ENCODE measurements around the gene MTMR12. TPM values are rescaled to one million over a fixed set of nuclear protein-coding genes. Genes with fewer than 3 reads are reported as not detected.
"Not testable (repeated sequence)": the region's sequence is repeated elsewhere in the genome, so short reads cannot be mapped to it uniquely, and the experiment has no call there.

Gene MTMR12
- total and polyA plus RNA-seq, 4 donors, result 16.2 to 19.9 (median 18.1) TPM

GRCh38 chr5:32290501-32290900 lies 22.2 kb downstream of the MTMR12 start:
- 97% methylated on average over 3 of the region's 3 CpGs for WGBS (ENCODE audit: insufficient coverage)
- H3K36me3 ChIP-seq (ENCODE audit: control insufficient read depth, insufficient read depth, low read length); H3K9me3 ChIP-seq (ENCODE audit: control insufficient read depth, insufficient read depth, low read length); DNase-seq (ENCODE audit: low read depth in 4 of 6, low spot score in 6 of 6); H3K27me3 ChIP-seq (ENCODE audit: control insufficient read depth, insufficient read depth, low read length); H3K27ac ChIP-seq (ENCODE audit: low read depth, low read length); H3K4me1 ChIP-seq (ENCODE audit: control insufficient read depth, insufficient read depth, low read length); H3K4me3 ChIP-seq (ENCODE audit: low read depth, low read length): not testable (repeated sequence)

- H3K27ac ChIP-seq (ENCODE audit: low read depth, low read length); H3K9me3 ChIP-seq (ENCODE audit: control insufficient read depth, insufficient read depth, low read length); H3K4me1 ChIP-seq (ENCODE audit: control insufficient read depth, insufficient read depth, low read length); H3K27me3 ChIP-seq (ENCODE audit: control insufficient read depth, insufficient read depth, low read length); H3K36me3 ChIP-seq (ENCODE audit: control insufficient read depth, insufficient read depth, low read length); H3K4me3 ChIP-seq (ENCODE audit: low read depth, low read length); DNase-seq (ENCODE audit: low read depth in 4 of 6, low spot score in 6 of 6): not testable (repeated sequence)
- WGBS (ENCODE audit: insufficient coverage), result no CpG with 5 or more reads among the region's 1 CpG
Measured at GRCh38 chr5:32289986-32290385, 22.8 kb downstream of the MTMR12 start.

- not testable (repeated sequence) for DNase-seq (ENCODE audit: low read depth in 4 of 6, low spot score in 6 of 6)
Measured at GRCh38 chr5:32288135-32288534, 24.6 kb downstream of the MTMR12 start.

GRCh38 chr5:32287525-32287924 lies 25.2 kb downstream of the MTMR12 start:
- H3K36me3 ChIP-seq (ENCODE audit: control insufficient read depth, insufficient read depth, low read length); H3K4me3 ChIP-seq (ENCODE audit: low read depth, low read length); H3K27me3 ChIP-seq (ENCODE audit: control insufficient read depth, insufficient read depth, low read length); DNase-seq (ENCODE audit: low read depth in 4 of 6, low spot score in 6 of 6); H3K27ac ChIP-seq (ENCODE audit: low read depth, low read length); H3K9me3 ChIP-seq (ENCODE audit: control insufficient read depth, insufficient read depth, low read length); H3K4me1 ChIP-seq (ENCODE audit: control insufficient read depth, insufficient read depth, low read length): not testable (repeated sequence)
- WGBS (ENCODE audit: insufficient coverage), result 93% methylated on average over 2 of the region's 3 CpGs

More at GRCh38 chr5:32288135-32288534, 24.6 kb downstream of the MTMR12 start:
- H3K36me3 ChIP-seq (ENCODE audit: control insufficient read depth, insufficient read depth, low read length); H3K9me3 ChIP-seq (ENCODE audit: control insufficient read depth, insufficient read depth, low read length); H3K27me3 ChIP-seq (ENCODE audit: control insufficient read depth, insufficient read depth, low read length); H3K27ac ChIP-seq (ENCODE audit: low read depth, low read length); H3K4me1 ChIP-seq (ENCODE audit: control insufficient read depth, insufficient read depth, low read length); H3K4me3 ChIP-seq (ENCODE audit: low read depth, low read length): not testable (repeated sequence)
- WGBS (ENCODE audit: insufficient coverage), result no CpG with 5 or more reads among the region's 3 CpGs

GRCh38 chr5:32285510-32286138 lies 27.1 kb downstream of the MTMR12 start:
- Histone ChIP-seq H3K4me3 (ENCODE audit: low read depth, low read length) (no peak overlapping the region), H3K27ac (ENCODE audit: low read depth, low read length) (no peak overlapping the region), H3K27me3 (ENCODE audit: control insufficient read depth, insufficient read depth, low read length) (no peaks in the 10 kb centered on the region), H3K4me1 (ENCODE audit: control insufficient read depth, insufficient read depth, low read length) (no peaks in the 10 kb centered on the region), H3K9me3 (ENCODE audit: control insufficient read depth, insufficient read depth, low read length) (peaks cover 1% of the 10 kb centered on the region), H3K36me3 (ENCODE audit: control insufficient read depth, insufficient read depth, low read length) (no peaks in the 10 kb centered on the region)
- no peak for DNase-seq (ENCODE audit: low read depth in 4 of 6, low spot score in 6 of 6)
- whole genome bisulfite sequencing (ENCODE audit: insufficient coverage), result 92% methylated on average over 3 of the region's 5 CpGs

- no peaks in the 10 kb centered on the region for H3K4me1 ChIP-seq (ENCODE audit: control insufficient read depth, insufficient read depth, low read length)
- no peak for DNase-seq (ENCODE audit: low read depth in 4 of 6, low spot score in 6 of 6)
- no peak overlapping the region for H3K27ac ChIP-seq (ENCODE audit: low read depth, low read length)
- H3K36me3 ChIP-seq (ENCODE audit: control insufficient read depth, insufficient read depth, low read length), result no peaks in the 10 kb centered on the region
- no peaks in the 10 kb centered on the region for H3K9me3 ChIP-seq (ENCODE audit: control insufficient read depth, insufficient read depth, low read length)
- no peaks in the 10 kb centered on the region for H3K27me3 ChIP-seq (ENCODE audit: control insufficient read depth, insufficient read depth, low read length)
- no peak overlapping the region for H3K4me3 ChIP-seq (ENCODE audit: low read depth, low read length)
- whole genome bisulfite sequencing (ENCODE audit: insufficient coverage), result 93% methylated on average over 7 of the region's 9 CpGs
Measured at GRCh38 chr5:32283539-32284377, 29.0 kb downstream of the MTMR12 start.

GRCh38 chr5:32283061-32283460 lies 29.7 kb downstream of the MTMR12 start:
- no peak overlapping the region for H3K4me3 ChIP-seq (ENCODE audit: low read depth, low read length)
- WGBS (ENCODE audit: insufficient coverage), result 40% methylated on average over 1 of the region's 1 CpG
- no peak overlapping the region for H3K27ac ChIP-seq (ENCODE audit: low read depth, low read length)

GRCh38 chr5:32282633-32283032 lies 30.1 kb downstream of the MTMR12 start:
- H3K4me3 ChIP-seq (ENCODE audit: low read depth, low read length), result no peak overlapping the region
- H3K9me3 ChIP-seq (ENCODE audit: control insufficient read depth, insufficient read depth, low read length), result no peaks in the 10 kb centered on the region
- no peak overlapping the region for H3K27ac ChIP-seq (ENCODE audit: low read depth, low read length)
- no peaks in the 10 kb centered on the region for H3K36me3 ChIP-seq (ENCODE audit: control insufficient read depth, insufficient read depth, low read length)
- no peak for DNase-seq (ENCODE audit: low read depth in 4 of 6, low spot score in 6 of 6)
- WGBS (ENCODE audit: insufficient coverage), result no CpG with 5 or more reads among the region's 6 CpGs
- H3K27me3 ChIP-seq (ENCODE audit: control insufficient read depth, insufficient read depth, low read length), result no peaks in the 10 kb centered on the region
- H3K4me1 ChIP-seq (ENCODE audit: control insufficient read depth, insufficient read depth, low read length), result no peaks in the 10 kb centered on the region

More at GRCh38 chr5:32283061-32283460, 29.7 kb downstream of the MTMR12 start:
- no peak for DNase-seq (ENCODE audit: low read depth in 4 of 6, low spot score in 6 of 6)
- H3K4me1 ChIP-seq (ENCODE audit: control insufficient read depth, insufficient read depth, low read length), result no peaks in the 10 kb centered on the region
- no peaks in the 10 kb centered on the region for H3K27me3 ChIP-seq (ENCODE audit: control insufficient read depth, insufficient read depth, low read length)
- H3K9me3 ChIP-seq (ENCODE audit: control insufficient read depth, insufficient read depth, low read length), result no peaks in the 10 kb centered on the region
- no peaks in the 10 kb centered on the region for H3K36me3 ChIP-seq (ENCODE audit: control insufficient read depth, insufficient read depth, low read length)

GRCh38 chr5:32281378-32282133 lies 31.2 kb downstream of the MTMR12 start:
- not testable (repeated sequence) for H3K27me3 ChIP-seq (ENCODE audit: control insufficient read depth, insufficient read depth, low read length); DNase-seq (ENCODE audit: low read depth in 4 of 6, low spot score in 6 of 6); H3K4me3 ChIP-seq (ENCODE audit: low read depth, low read length); H3K4me1 ChIP-seq (ENCODE audit: control insufficient read depth, insufficient read depth, low read length); H3K36me3 ChIP-seq (ENCODE audit: control insufficient read depth, insufficient read depth, low read length); H3K27ac ChIP-seq (ENCODE audit: low read depth, low read length); H3K9me3 ChIP-seq (ENCODE audit: control insufficient read depth, insufficient read depth, low read length)
- 100% methylated on average over 8 of the region's 11 CpGs for WGBS (ENCODE audit: insufficient coverage)

Data from spinal cord (tissue), 10 donors.